GM12878 (cell line): ENCODE results near the gene PADI3. TPM values are rescaled to one million over a fixed set of nuclear protein-coding genes. Genes with fewer than 3 reads are reported as not detected.

Experiments
- ATAC-seq: fragments of 200-7000 bp; cut with Tn5 transposase; 3 replicates; pipeline ENCODE4 v1.9.1; 2020; ENCODE audit warnings: mild to moderate bottlenecking, moderate library complexity
- BruUV-seq: library from RNA; stranded (reverse); fragments of 400-500 nt; replicated peaks from 2 replicates; lab custom pipeline; 2021; lab: Mats Ljungman, UMichigan
- CTCF ChIA-PET: fragments of 300-600 bp; sonication (Branson Sonifier 250); formaldehyde crosslinking; extraction: SDS; loops from one replicate; lab custom pipeline; 2021; ENCODE audit warnings: inconsistent platforms; lab: Yijun Ruan, JAX
- POLR2A ChIA-PET: fragments of 350-600 bp; formaldehyde crosslinking; extraction: SDS; loops from one replicate; lab custom pipeline; 2021; ENCODE audit warnings: inconsistent platforms; lab: Charles Lee
- RAD21 ChIA-PET: fragments of 300-600 bp; sonication (Branson Sonifier 250); formaldehyde crosslinking; loops from one replicate; lab custom pipeline; 2023; ENCODE audit warnings: antibody characterized with exemption; ENCODE audit not compliant: unreplicated experiment; lab: Charles Lee
- SMC1A ChIA-PET: fragments of 300-600 bp; sonication (Branson Sonifier 250); formaldehyde crosslinking; loops from one replicate; lab custom pipeline; 2023; ENCODE audit not compliant: unreplicated experiment, uncharacterized antibody; lab: Charles Lee
- DNase-seq: peaks from one replicate; pipeline ENCODE4 v3.0.0-alpha.2; 2011; ENCODE audit warnings: low read depth, low spot score
- FAIRE-seq: peaks from 3 replicates; lab custom pipeline; 2011; peaks lifted over from hg19 to GRCh38; lab: Jason Lieb, UNC
- H2AFZ ChIP-seq: 2 replicates; pipeline ENCODE4 v1.6.0; 2011; ENCODE audit warnings: low read depth, low read length, control low read depth; ENCODE audit not compliant: control insufficient read depth
- H3K27ac ChIP-seq: 2 replicates; pipeline ENCODE4 v1.5.1; 2011; ENCODE audit warnings: control low read depth; ENCODE audit not compliant: control insufficient read depth, insufficient read depth
- H3K27me3 ChIP-seq, 2 experiments: replicated peaks in 1 of 2; 2 replicates each; pipeline versions ENCODE4 v1.6.0 to v1.6.1; 2011; ENCODE audit warnings: low read length in 1 of 2; ENCODE audit not compliant: control insufficient read depth in 2 of 2, insufficient read depth in 2 of 2
- H3K36me3 ChIP-seq, 2 experiments: 2 replicates each; pipeline ENCODE4 v1.5.1; 2011; ENCODE audit warnings: low read length in 1 of 2; ENCODE audit not compliant: control insufficient read depth in 2 of 2, insufficient read depth in 2 of 2
- H3K4me1 ChIP-seq: 2 replicates; pipeline ENCODE4 v1.6.1; 2011; ENCODE audit warnings: mild to moderate bottlenecking, low read length, moderate library complexity, mixed read lengths; ENCODE audit not compliant: control insufficient read depth, insufficient read depth
- H3K4me2 ChIP-seq: 2 replicates; pipeline ENCODE4 v1.6.0; 2011; ENCODE audit warnings: control low read depth; ENCODE audit not compliant: control insufficient read depth, insufficient read depth
- H3K4me3 ChIP-seq: fragments of 200-600 bp; sonication (generic); 2 replicates; pipeline ENCODE4 v1.5.1; 2016
- H3K79me2 ChIP-seq: 2 replicates; pipeline ENCODE4 v1.6.0; 2011; ENCODE audit warnings: low read length; ENCODE audit not compliant: control insufficient read depth, insufficient read depth
- H3K9ac ChIP-seq: 2 replicates; pipeline ENCODE4 v1.8.0; 2011; ENCODE audit warnings: low read length, control low read depth, mixed read lengths; ENCODE audit not compliant: control insufficient read depth, insufficient read depth
- H3K9me3 ChIP-seq: replicated peaks from 3 replicates; pipeline ENCODE4 v1.5.1; 2011; ENCODE audit warnings: mild to moderate bottlenecking, low read length; ENCODE audit not compliant: control insufficient read depth, insufficient read depth
- H4K20me1 ChIP-seq: 2 replicates; pipeline ENCODE4 v1.6.0; 2011; ENCODE audit not compliant: control insufficient read depth, insufficient read depth
- BMI1 ChIP-seq: fragments of 450-650 bp; IDR thresholded peaks from 2 replicates; pipeline ENCODE4 v1.6.1; 2016; ENCODE audit warnings: mild to moderate bottlenecking, moderate library complexity, borderline replicate concordance
- CBX5 ChIP-seq: sonication (generic); IDR thresholded peaks from 2 replicates; pipeline ENCODE4 v1.6.1; 2016; ENCODE audit warnings: low read depth, moderate library complexity, mild to moderate bottlenecking, inconsistent platforms
- CEBPB ChIP-seq, 2 experiments: fragments of 150-350 bp in 1 of 2; IDR thresholded peaks; 2 replicates each; pipeline ENCODE4 v1.6.1; 2012 to 2014; ENCODE audit warnings: low read depth in 2 of 2, low read length in 2 of 2, borderline replicate concordance in 1 of 2, inconsistent platforms in 1 of 2
- EED ChIP-seq: sonication (generic); IDR thresholded peaks from 2 replicates; pipeline ENCODE4 v1.6.1; 2016; ENCODE audit warnings: antibody characterized with exemption, low read depth
- HDAC2 ChIP-seq: fragments of 200-600 bp; sonication (generic); IDR thresholded peaks from 2 replicates; pipeline ENCODE4 v1.6.1; 2017
- HDAC6 ChIP-seq: fragments of 200-600 bp; sonication (generic); IDR thresholded peaks from one replicate; pipeline ENCODE4 v1.8.0; 2017; ENCODE audit warnings: antibody characterized with exemption; ENCODE audit not compliant: unreplicated experiment
- IRF4 ChIP-seq: IDR thresholded peaks from 2 replicates; pipeline ENCODE4 v1.6.1; 2011; ENCODE audit warnings: low read depth, low read length
- MXI1 ChIP-seq: fragments of 150-350 bp; IDR thresholded peaks from 2 replicates; pipeline ENCODE4 v1.6.1; 2011; ENCODE audit warnings: low read depth, mild to moderate bottlenecking, inconsistent platforms, low read length, improper control_type of control experiment
- MYB ChIP-seq: fragments of 150-350 bp; IDR thresholded peaks from 2 replicates; pipeline ENCODE4 v1.6.1; 2014; ENCODE audit warnings: mild to moderate bottlenecking, low read depth, low read length, borderline replicate concordance
- NFYB ChIP-seq: IDR thresholded peaks from 2 replicates; pipeline ENCODE4 v1.6.1; 2011; ENCODE audit warnings: low read depth, mild to moderate bottlenecking, low read length, improper control_type of control experiment, moderate library complexity; ENCODE audit not compliant: insufficient read depth
- POLR2A ChIP-seq: IDR thresholded peaks from 2 replicates; pipeline ENCODE4 v1.6.1; 2011; ENCODE audit warnings: low read depth, mild to moderate bottlenecking, low read length
- RAD21 ChIP-seq: IDR thresholded peaks from 2 replicates; pipeline ENCODE4 v1.6.1; 2011; ENCODE audit warnings: mild to moderate bottlenecking, low read depth, low read length, moderate library complexity; ENCODE audit not compliant: insufficient read depth
- REST ChIP-seq: IDR thresholded peaks from 2 replicates; pipeline ENCODE4 v1.6.1; 2012; ENCODE audit warnings: mild to moderate bottlenecking, low read depth, low read length
- RFX5 ChIP-seq: IDR thresholded peaks from 2 replicates; pipeline ENCODE4 v1.6.1; 2011; ENCODE audit warnings: low read depth, low read length, improper control_type of control experiment
- ZNF207 ChIP-seq: fragments of 450-650 bp; IDR thresholded peaks from 2 replicates; pipeline ENCODE4 v1.6.1; 2014; ENCODE audit warnings: antibody characterized with exemption, mild to moderate bottlenecking, borderline replicate concordance
- ZNF592 ChIP-seq: fragments of 450-650 bp; IDR thresholded peaks from 2 replicates; pipeline ENCODE4 v1.6.1; 2017; ENCODE audit warnings: mild to moderate bottlenecking, moderate library complexity
- WGBS: methylation state at CpG from one replicate; pipeline ENCODE4 v1.1.6; 2016; ENCODE audit warnings: low lambda C conversion rate; ENCODE audit not compliant: insufficient replicate concordance, insufficient coverage; ENCODE audit errors: missing lambda C conversion rate; 5-methylcytosine and 5-hydroxymethylcytosine counted together
- in situ Hi-C: fragments of 300-500 bp; cut with MboI; formaldehyde crosslinking; loops from 9 replicates; pipeline ENCODE4 v1.14.3; 2018; ENCODE audit warnings: mixed read lengths
- intact Hi-C: fragments of 100-400 bp; cut with micrococcal nuclease; formaldehyde crosslinking; loops from one replicate; pipeline ENCODE4 v1.14.2; 2022; ENCODE audit not compliant: unreplicated experiment
- polyA plus RNA-seq, 11 experiments: library from polyadenylated mRNA; depleted of rRNA in 4 of 11; unstranded in 6 of 11; stranded (reverse) in 5 of 11; fragments of >200 nt; fragmentation: Nextera tagmentation in 4 of 11; fragmentation: Illumina TruSeq in 1 of 11; extraction: Ambion mirVana in 4 of 11; extraction: Trizol in 1 of 11; gene quantifications; 1 replicate in 1 of 11; 2 replicates in 10 of 11; pipeline versions ENCODE4 v1.2.1 to v1.2.3, GENCODE V29; 2011 to 2016; ENCODE audit warnings: inconsistent platforms in 2 of 11, missing spikeins in 2 of 11, low read depth in 1 of 11
- total RNA-seq, 4 experiments: library from RNA; depleted of rRNA in 3 of 4; stranded (reverse); fragments of >200 nt in 3 of 4; fragmentation: Illumina TruSeq in 1 of 4; extraction: Trizol in 1 of 4; gene quantifications; 2 replicates each; pipeline versions ENCODE4 v1.2.1 to v1.2.3, GENCODE V29; 2013 to 2021

Gene PADI3
- total and polyA plus RNA-seq, 10 of the 15 experiments (the other 5 are each of a cell fraction or from before 2014, with no cell fraction given): 0.01 TPM; not detected in 9

GRCh38 chr1:17248781-17249180, at the start of gene PADI3 (continued):
- TF ChIP-seq NFYB (no peak), RFX5 (no peak), ZNF592 (no peak), CBX5 (no peak), HDAC2 (no peak)

GRCh38 chr1:17199267-17200044, 49.4 kb upstream of the PADI3 start:
- Histone ChIP-seq H3K79me2 (no peaks in the 10 kb centered on the region), H3K27ac (no peak overlapping the region), H3K36me3 (no peaks in the 10 kb centered on the region), H3K9me3 (no peaks in the 10 kb centered on the region), H3K4me2 (no peak overlapping the region), H3K27me3 (no peaks in the 10 kb centered on the region; a peak in 1 of 4 replicates), H3K4me3 (no peak overlapping the region), H3K4me1 (no peaks in the 10 kb centered on the region), H4K20me1 (no peaks in the 10 kb centered on the region), H3K9ac (no peak overlapping the region), H2AFZ (no peak overlapping the region)
- BruUV-seq: no TSS peak
- FAIRE-seq: no peak
- 39% methylated on average over 9 of the region's 9 CpGs for WGBS
- intact Hi-C loops: no loop called here
- RAD21 ChIA-PET: no interaction called here
- CTCF ChIA-PET: interaction anchor here (0.6 to 2.1 kb wide), 3 partner anchors 14 to 58 kb away, joined by 3 to 5 read pairs (median 3); no protein-coding TSS in a partner anchor
- in situ Hi-C loops: no loop called here
- POLR2A ChIA-PET: no interaction called here
- no peak for DNase-seq
- ATAC-seq: no peak
- SMC1A ChIA-PET: interaction anchor here (1.2 to 1.4 kb wide), 3 partner anchors 8 to 58 kb away, joined by 3 to 4 read pairs (median 3); no protein-coding TSS in a partner anchor
- TF ChIP-seq RAD21 (no peak), MXI1 (no peak), ZNF207 (no peak), CEBPB (IDR thresholded peaks at IDR 0.05; ENCODE audit: borderline replicate concordance in 1 of 2, low read depth in 2 of 2, low read length in 2 of 2) (no peak), REST (no peak), HDAC6 (no peak), IRF4 (no peak), MYB (no peak), BMI1 (no peak), EED (no peak), POLR2A (no peak)
